Lower leg skin (tissue), 3 donors: Measurements from ENCODE around the gene UNKL.

Source experiments
- POLR2A ChIP-seq, 2 donors: fragments of 450-650 bp; IDR thresholded peaks; one replicate each; pipeline ENCODE4 v1.6.1; 2016 to 2017; ENCODE audit warnings: antibody characterized with exemption in 2 of 2, mild to moderate bottlenecking in 1 of 2, moderate library complexity in 1 of 2
- TF ChIP-seq, protein P1 (sequence below), 3 donors: fragments of 450-650 bp; IDR thresholded peaks; one replicate each; pipeline ENCODE4 v1.5.1; 2016; ENCODE audit warnings: antibody characterized with exemption in 3 of 3, mild to moderate bottlenecking in 3 of 3, moderate library complexity in 2 of 3

DNA sequence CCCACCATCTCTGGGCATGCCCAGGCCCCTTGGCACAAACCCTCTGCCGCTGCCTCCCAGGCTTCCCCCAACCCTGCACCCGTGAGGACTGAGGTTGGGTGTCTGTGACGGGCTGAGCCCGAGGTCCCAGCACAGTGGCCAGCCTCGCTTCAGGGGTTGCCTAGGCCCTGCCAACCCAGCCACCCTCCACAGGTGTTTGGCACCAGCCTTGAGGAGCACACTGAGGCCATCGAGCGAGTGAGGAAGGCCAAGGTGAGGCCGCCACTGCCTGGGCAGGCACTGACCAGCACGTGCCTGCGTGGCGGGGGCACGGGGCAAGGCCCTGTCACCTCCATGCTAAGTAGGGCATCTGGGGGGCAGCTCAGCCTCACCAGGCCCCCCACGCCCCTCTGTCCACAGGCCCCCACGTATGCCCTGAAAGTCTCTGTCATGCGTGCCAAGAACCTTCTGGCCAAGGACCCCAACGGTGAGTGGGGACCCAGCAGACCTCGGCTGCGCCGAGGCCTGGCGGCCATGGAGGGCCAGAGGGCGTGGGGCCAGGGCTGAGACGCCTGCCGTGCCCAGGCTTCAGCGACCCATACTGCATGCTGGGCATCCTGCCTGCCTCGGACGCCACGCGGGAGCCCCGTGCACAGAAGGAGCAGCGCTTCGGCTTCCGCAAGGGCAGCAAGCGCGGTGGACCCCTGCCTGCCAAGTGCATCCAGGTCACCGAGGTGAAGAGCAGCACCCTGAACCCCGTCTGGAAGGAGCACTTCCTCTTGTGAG is 73.6 kb downstream of the UNKL start:
- TF ChIP-seq, protein P1, sequence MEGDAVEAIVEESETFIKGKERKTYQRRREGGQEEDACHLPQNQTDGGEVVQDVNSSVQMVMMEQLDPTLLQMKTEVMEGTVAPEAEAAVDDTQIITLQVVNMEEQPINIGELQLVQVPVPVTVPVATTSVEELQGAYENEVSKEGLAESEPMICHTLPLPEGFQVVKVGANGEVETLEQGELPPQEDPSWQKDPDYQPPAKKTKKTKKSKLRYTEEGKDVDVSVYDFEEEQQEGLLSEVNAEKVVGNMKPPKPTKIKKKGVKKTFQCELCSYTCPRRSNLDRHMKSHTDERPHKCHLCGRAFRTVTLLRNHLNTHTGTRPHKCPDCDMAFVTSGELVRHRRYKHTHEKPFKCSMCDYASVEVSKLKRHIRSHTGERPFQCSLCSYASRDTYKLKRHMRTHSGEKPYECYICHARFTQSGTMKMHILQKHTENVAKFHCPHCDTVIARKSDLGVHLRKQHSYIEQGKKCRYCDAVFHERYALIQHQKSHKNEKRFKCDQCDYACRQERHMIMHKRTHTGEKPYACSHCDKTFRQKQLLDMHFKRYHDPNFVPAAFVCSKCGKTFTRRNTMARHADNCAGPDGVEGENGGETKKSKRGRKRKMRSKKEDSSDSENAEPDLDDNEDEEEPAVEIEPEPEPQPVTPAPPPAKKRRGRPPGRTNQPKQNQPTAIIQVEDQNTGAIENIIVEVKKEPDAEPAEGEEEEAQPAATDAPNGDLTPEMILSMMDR (IDR thresholded peaks at IDR 0.05) = no peak
- no peak for TF ChIP-seq POLR2A (IDR thresholded peaks at IDR 0.05)
